Measurements from ENCODE around the gene ETFBKMT.
"Not testable (repeated sequence)": the region's sequence is repeated elsewhere in the genome, so short reads cannot be mapped to it uniquely, and the experiment has no call there.

ETFBKMT gene

GRCh38 chr12:31658471-31659086, 909 bp upstream of the ETFBKMT start:
- peak; percentile 48 for DNase-seq

- DNase-seq = no peak
Observed at GRCh38 chr12:31662176-31662849, 2.8 kb downstream of the ETFBKMT start.

- DNase-seq = no peak
Observed at GRCh38 chr12:31663576-31663975, 4.1 kb downstream of the ETFBKMT start.

GRCh38 chr12:31664038-31664437, 4.5 kb downstream of the ETFBKMT start:
- DNase-seq = no peak

GRCh38 chr12:31669020-31669419, 9.5 kb downstream of the ETFBKMT start:
- DNase-seq = no peak

GRCh38 chr12:31669582-31669981, 10.1 kb downstream of the ETFBKMT start:
- not testable (repeated sequence) for DNase-seq

- DNase-seq = no peak
Observed at GRCh38 chr12:31672521-31672920, 13.0 kb downstream of the ETFBKMT start.

GRCh38 chr12:31682136-31682962, 22.9 kb downstream of the ETFBKMT start:
- peak; percentile 53 for DNase-seq

- no peak for DNase-seq
Observed at GRCh38 chr12:31685801-31686200, 26.3 kb downstream of the ETFBKMT start.

- DNase-seq = no peak
Observed at GRCh38 chr12:31687101-31687527, 27.6 kb downstream of the ETFBKMT start.

GRCh38 chr12:31689921-31690320, 30.4 kb downstream of the ETFBKMT start:
- DNase-seq = not testable (repeated sequence)

- no peak for DNase-seq
Observed at GRCh38 chr12:31702047-31702446, 42.6 kb downstream of the ETFBKMT start.

GRCh38 chr12:31705621-31706020, 46.1 kb downstream of the ETFBKMT start:
- DNase-seq = no peak

GRCh38 chr12:31708118-31708517, 48.6 kb downstream of the ETFBKMT start:
- DNase-seq = not testable (repeated sequence)

GRCh38 chr12:31710021-31710818, 50.7 kb downstream of the ETFBKMT start:
- no peak for DNase-seq

GRCh38 chr12:31712877-31713276, 53.4 kb downstream of the ETFBKMT start:
- DNase-seq = no peak

GRCh38 chr12:31714406-31715271, 55.2 kb downstream of the ETFBKMT start:
- no peak for DNase-seq

- DNase-seq = no peak
Observed at GRCh38 chr12:31715283-31715825, 55.9 kb downstream of the ETFBKMT start.

GRCh38 chr12:31716998-31717397, 57.5 kb downstream of the ETFBKMT start:
- not testable (repeated sequence) for DNase-seq

- DNase-seq = not testable (repeated sequence)
Observed at GRCh38 chr12:31718542-31719198, 59.2 kb downstream of the ETFBKMT start.

GRCh38 chr12:31722580-31722979, 63.1 kb downstream of the ETFBKMT start:
- no peak for DNase-seq
